Hepatocyte (in vitro differentiated cells): ENCODE data around the gene GNG7.

Experiments
- EZH2phosphoT487 ChIP-seq: fragments of 200-600 bp; sonication (generic); IDR thresholded peaks from one replicate; pipeline ENCODE4 v1.6.1; 2018; ENCODE audit warnings: antibody characterized with exemption, mild to moderate bottlenecking, low read depth, moderate library complexity; ENCODE audit not compliant: unreplicated experiment, severe bottlenecking
- TF ChIP-seq, protein P1 (sequence below): fragments of 200-600 bp; sonication (generic); IDR thresholded peaks from 2 replicates; pipeline ENCODE4 v1.5.1; 2016; ENCODE audit warnings: antibody characterized with exemption, mild to moderate bottlenecking; ENCODE audit not compliant: poor library complexity

DNA sequence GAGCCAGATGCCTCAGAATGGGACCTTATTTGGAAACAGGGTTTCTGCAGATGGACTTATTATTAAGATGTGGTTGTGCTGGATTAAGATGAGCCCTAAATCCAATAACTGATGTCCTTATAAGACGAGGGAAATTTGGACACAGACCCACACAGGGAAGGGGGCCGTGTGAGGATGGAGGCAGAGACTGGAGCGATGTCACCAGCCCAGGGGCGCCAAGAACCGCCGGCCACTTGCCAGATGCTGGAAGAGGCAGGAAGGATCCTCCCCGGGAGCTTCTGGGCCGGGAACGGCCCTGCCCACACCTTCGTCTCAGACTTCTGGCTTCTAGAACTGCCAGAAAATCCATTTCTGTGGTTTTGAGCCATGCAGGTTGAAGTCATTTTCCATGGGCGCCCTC lies 26.6 kb downstream of the GNG7 start:
- TF ChIP-seq, protein P1, sequence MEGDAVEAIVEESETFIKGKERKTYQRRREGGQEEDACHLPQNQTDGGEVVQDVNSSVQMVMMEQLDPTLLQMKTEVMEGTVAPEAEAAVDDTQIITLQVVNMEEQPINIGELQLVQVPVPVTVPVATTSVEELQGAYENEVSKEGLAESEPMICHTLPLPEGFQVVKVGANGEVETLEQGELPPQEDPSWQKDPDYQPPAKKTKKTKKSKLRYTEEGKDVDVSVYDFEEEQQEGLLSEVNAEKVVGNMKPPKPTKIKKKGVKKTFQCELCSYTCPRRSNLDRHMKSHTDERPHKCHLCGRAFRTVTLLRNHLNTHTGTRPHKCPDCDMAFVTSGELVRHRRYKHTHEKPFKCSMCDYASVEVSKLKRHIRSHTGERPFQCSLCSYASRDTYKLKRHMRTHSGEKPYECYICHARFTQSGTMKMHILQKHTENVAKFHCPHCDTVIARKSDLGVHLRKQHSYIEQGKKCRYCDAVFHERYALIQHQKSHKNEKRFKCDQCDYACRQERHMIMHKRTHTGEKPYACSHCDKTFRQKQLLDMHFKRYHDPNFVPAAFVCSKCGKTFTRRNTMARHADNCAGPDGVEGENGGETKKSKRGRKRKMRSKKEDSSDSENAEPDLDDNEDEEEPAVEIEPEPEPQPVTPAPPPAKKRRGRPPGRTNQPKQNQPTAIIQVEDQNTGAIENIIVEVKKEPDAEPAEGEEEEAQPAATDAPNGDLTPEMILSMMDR: no peak
- no peak for TF ChIP-seq EZH2phosphoT487
